ENCODE data around the gene ART5. TPM values are rescaled to one million over a fixed set of nuclear protein-coding genes. Genes with fewer than 3 reads are reported as not detected.

The ART5 gene
- total RNA-seq, 2 experiments from 2014 or later = not detected

GRCh38 chr11:3642071-3642951 is 519 bp upstream of the ART5 start:
- Histone ChIP-seq H3K79me2 (ENCODE audit: insufficient read depth, low read depth, low read length) (no peaks in the 10 kb centered on the region), H2AFZ (ENCODE audit: low read length) (no peak overlapping the region), H3K9me3 (ENCODE audit: low read length) (no peaks in the 10 kb centered on the region), H3K4me3 (ENCODE audit: low read depth, low read length, poor library complexity, severe bottlenecking) (no peak overlapping the region), H4K20me1 (ENCODE audit: insufficient read depth, low read length) (no peaks in the 10 kb centered on the region), H3K4me1 (ENCODE audit: insufficient read depth, low read length, poor library complexity, severe bottlenecking) (no peaks in the 10 kb centered on the region), H3K27ac (ENCODE audit: low read depth, low read length, poor library complexity, severe bottlenecking) (no peak overlapping the region), H3K4me2 (ENCODE audit: low read length) (no peak overlapping the region), H3K9me2 (ENCODE audit: insufficient read depth, low read length) (no peaks in the 10 kb centered on the region), H3K36me3 (ENCODE audit: insufficient read depth, low read length) (no peaks in the 10 kb centered on the region)
- intact Hi-C loops (cut with micrococcal nuclease; ENCODE audit: unreplicated experiment) = no loop called here
- no peak for TF ChIP-seq EZH2phosphoT487 (IDR thresholded peaks at IDR 0.05; ENCODE audit: borderline replicate concordance, low read depth, low read length)
- TF ChIP-seq, protein P1, sequence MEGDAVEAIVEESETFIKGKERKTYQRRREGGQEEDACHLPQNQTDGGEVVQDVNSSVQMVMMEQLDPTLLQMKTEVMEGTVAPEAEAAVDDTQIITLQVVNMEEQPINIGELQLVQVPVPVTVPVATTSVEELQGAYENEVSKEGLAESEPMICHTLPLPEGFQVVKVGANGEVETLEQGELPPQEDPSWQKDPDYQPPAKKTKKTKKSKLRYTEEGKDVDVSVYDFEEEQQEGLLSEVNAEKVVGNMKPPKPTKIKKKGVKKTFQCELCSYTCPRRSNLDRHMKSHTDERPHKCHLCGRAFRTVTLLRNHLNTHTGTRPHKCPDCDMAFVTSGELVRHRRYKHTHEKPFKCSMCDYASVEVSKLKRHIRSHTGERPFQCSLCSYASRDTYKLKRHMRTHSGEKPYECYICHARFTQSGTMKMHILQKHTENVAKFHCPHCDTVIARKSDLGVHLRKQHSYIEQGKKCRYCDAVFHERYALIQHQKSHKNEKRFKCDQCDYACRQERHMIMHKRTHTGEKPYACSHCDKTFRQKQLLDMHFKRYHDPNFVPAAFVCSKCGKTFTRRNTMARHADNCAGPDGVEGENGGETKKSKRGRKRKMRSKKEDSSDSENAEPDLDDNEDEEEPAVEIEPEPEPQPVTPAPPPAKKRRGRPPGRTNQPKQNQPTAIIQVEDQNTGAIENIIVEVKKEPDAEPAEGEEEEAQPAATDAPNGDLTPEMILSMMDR (conservative IDR thresholded peaks at IDR 0.05; ENCODE audit: low read length) = no peak
- no TSS peak for BruUV-seq (replicated peaks)
- ChIA-PET CTCF (ENCODE audit: unreplicated experiment) (no interaction called here), POLR2A (no interaction called here)
- no peak for DNase-seq (ENCODE audit: low spot score)

GRCh38 chr11:3641191-3641590 is 601 bp downstream of the ART5 start:
- Histone ChIP-seq H2AFZ (ENCODE audit: low read length) (no peak overlapping the region), H3K36me3 (ENCODE audit: insufficient read depth, low read length) (no peaks in the 10 kb centered on the region)

More at GRCh38 chr11:3641191-3641590, 601 bp downstream of the ART5 start:
- no peaks in the 10 kb centered on the region for H3K4me1 ChIP-seq (ENCODE audit: insufficient read depth, low read length, poor library complexity, severe bottlenecking)
- CTCF ChIA-PET (ENCODE audit: unreplicated experiment) = no interaction called here
- DNase-seq (ENCODE audit: low spot score) = no peak
- H4K20me1 ChIP-seq (ENCODE audit: insufficient read depth, low read length) = no peaks in the 10 kb centered on the region
- POLR2A ChIA-PET = no interaction called here
- H3K9me2 ChIP-seq (ENCODE audit: insufficient read depth, low read length) = no peaks in the 10 kb centered on the region
- H3K4me2 ChIP-seq (ENCODE audit: low read length) = no peak overlapping the region
- H3K9me3 ChIP-seq (ENCODE audit: low read length) = no peaks in the 10 kb centered on the region
- no TSS peak for BruUV-seq (replicated peaks)
- H3K4me3 ChIP-seq (ENCODE audit: low read depth, low read length, poor library complexity, severe bottlenecking) = no peak overlapping the region
- no peak overlapping the region for H3K27ac ChIP-seq (ENCODE audit: low read depth, low read length, poor library complexity, severe bottlenecking)
- intact Hi-C loops (cut with micrococcal nuclease; ENCODE audit: unreplicated experiment) = no loop called here
- TF ChIP-seq EZH2phosphoT487 (IDR thresholded peaks at IDR 0.05; ENCODE audit: borderline replicate concordance, low read depth, low read length) = no peak
- TF ChIP-seq, protein P1 (conservative IDR thresholded peaks at IDR 0.05; ENCODE audit: low read length) = no peak
- H3K79me2 ChIP-seq (ENCODE audit: insufficient read depth, low read depth, low read length) = no peaks in the 10 kb centered on the region

All from OCI-LY7 (cell line).